H1 (cell line): ENCODE results near the gene BRAT1. TPM values are rescaled to one million over a fixed set of nuclear protein-coding genes. Genes with fewer than 3 reads are reported as not detected.

Source experiments
- CTCF ChIA-PET: fragments of 300-600 bp; sonication (Branson Sonifier 250); formaldehyde crosslinking; loops from one replicate; lab custom pipeline; 2021; ENCODE audit not compliant: partially characterized antibody; lab: Charles Lee
- POLR2A ChIA-PET: fragments of 300-600 bp; sonication (Branson Sonifier 250); formaldehyde crosslinking; loops from one replicate; lab custom pipeline; 2021; ENCODE audit warnings: inconsistent platforms; ENCODE audit not compliant: partially characterized antibody; lab: Charles Lee
- DNase-seq, 2 experiments: peaks; one replicate each; pipeline versions ENCODE4 v3.0.0 to v3.0.0-alpha.2; 2010 to 2022; ENCODE audit warnings: low spot score in 2 of 2, low read depth in 1 of 2, mixed read lengths in 1 of 2
- FAIRE-seq: peaks from 2 replicates; lab custom pipeline; 2011; peaks lifted over from hg19 to GRCh38; lab: Jason Lieb, UNC
- H2AFZ ChIP-seq: 2 replicates; pipeline ENCODE4 v1.8.1; 2012; ENCODE audit warnings: low read length, inconsistent platforms
- H2AK5ac ChIP-seq: 2 replicates; pipeline ENCODE4 v1.6.1; 2013; ENCODE audit warnings: low read depth, low read length
- H2BK120ac ChIP-seq: replicated peaks from 2 replicates; pipeline ENCODE3; 2013; ENCODE audit warnings: low read depth, low read length, inconsistent platforms
- H2BK12ac ChIP-seq: 2 replicates; pipeline ENCODE4 v1.6.1; 2013; ENCODE audit warnings: low read depth, low read length
- H2BK15ac ChIP-seq: 2 replicates; pipeline ENCODE4 v1.6.1; 2013; ENCODE audit warnings: low read length
- H2BK20ac ChIP-seq: 2 replicates; pipeline ENCODE4 v1.6.1; 2013; ENCODE audit warnings: low read length
- H2BK5ac ChIP-seq: 2 replicates; pipeline ENCODE4 v1.6.1; 2013; ENCODE audit warnings: low read depth, low read length
- H3K14ac ChIP-seq: 2 replicates; pipeline ENCODE4 v1.6.1; 2013; ENCODE audit warnings: inconsistent platforms; ENCODE audit not compliant: insufficient read length
- H3K18ac ChIP-seq: 2 replicates; pipeline ENCODE4 v1.6.1; 2013; ENCODE audit warnings: low read length; ENCODE audit errors: extremely low read depth
- H3K23ac ChIP-seq: 2 replicates; pipeline ENCODE4 v1.6.1; 2013; ENCODE audit warnings: inconsistent platforms; ENCODE audit not compliant: insufficient read length
- H3K23me2 ChIP-seq: 2 replicates; pipeline ENCODE4 v1.6.1; 2013; ENCODE audit warnings: low read depth, low read length
- H3K27ac ChIP-seq: 2 replicates; pipeline ENCODE4 v1.6.1; 2011; ENCODE audit warnings: low read depth, low read length, inconsistent platforms
- H3K27me3 ChIP-seq, 4 experiments: replicated peaks in 1 of 4; 1 replicate in 1 of 4; 2 replicates in 3 of 4; pipeline versions ENCODE4 v1.6.1 to v1.8.1; 2011 to 2013; ENCODE audit warnings: low read length in 3 of 4, mild to moderate bottlenecking in 3 of 4, inconsistent platforms in 2 of 4, mixed read lengths in 2 of 4, moderate library complexity in 1 of 4; ENCODE audit not compliant: control insufficient read depth in 3 of 4, insufficient read depth in 3 of 4; ENCODE audit errors: extremely low read depth in 1 of 4
- H3K36me3 ChIP-seq, 4 experiments: 2 replicates each; pipeline versions ENCODE4 v1.6.1 to v1.8.1; 2011 to 2013; ENCODE audit warnings: mild to moderate bottlenecking in 4 of 4, low read length in 3 of 4, moderate library complexity in 2 of 4, control low read depth in 1 of 4, inconsistent platforms in 1 of 4; ENCODE audit not compliant: insufficient read depth in 4 of 4, control insufficient read depth in 2 of 4
- H3K4ac ChIP-seq: replicated peaks from 2 replicates; pipeline ENCODE3; 2013; ENCODE audit warnings: low read length, low read depth, mixed read lengths, inconsistent platforms; ENCODE audit not compliant: insufficient read length
- H3K4me1 ChIP-seq, 4 experiments: replicated peaks in 1 of 4; 1 replicate in 1 of 4; 2 replicates in 3 of 4; pipeline versions ENCODE4 v1.6.1 to v1.8.1; 2011 to 2013; ENCODE audit warnings: low read length in 3 of 4, inconsistent platforms in 2 of 4, mixed read lengths in 1 of 4; ENCODE audit not compliant: insufficient read depth in 4 of 4, control insufficient read depth in 3 of 4
- H3K4me2 ChIP-seq, 2 experiments: 2 replicates each; pipeline versions ENCODE4 v1.6.1 to v1.8.1; 2011 to 2013; ENCODE audit warnings: low read depth in 2 of 2, low read length in 2 of 2, control low read depth in 1 of 2, inconsistent platforms in 1 of 2, mild to moderate bottlenecking in 1 of 2; ENCODE audit not compliant: insufficient read depth in 1 of 2
- H3K4me3 ChIP-seq, 4 experiments: fragments of 200-600, 300-600 bp in 1 of 4; sonication (generic), shearing (Covaris generic), sonication (Bioruptor Twin) in 1 of 4; 2 replicates each; pipeline versions ENCODE4 v1.5.1 to v1.8.1; 2011 to 2016; ENCODE audit warnings: low read length in 4 of 4, low read depth in 3 of 4, control low read depth in 2 of 4, inconsistent platforms in 2 of 4, mild to moderate bottlenecking in 2 of 4, mixed read lengths in 1 of 4, moderate library complexity in 1 of 4; ENCODE audit not compliant: insufficient read depth in 2 of 4; ENCODE audit errors: extremely low read depth in 1 of 4
- H3K56ac ChIP-seq: replicated peaks from 2 replicates; pipeline ENCODE3; 2013; ENCODE audit warnings: low read depth, mild to moderate bottlenecking, mixed read lengths, low read length, inconsistent platforms; ENCODE audit not compliant: insufficient read length
- H3K79me1 ChIP-seq: 2 replicates; pipeline ENCODE4 v1.6.1; 2013; ENCODE audit warnings: low read depth, low read length, control low read depth
- H3K79me2 ChIP-seq, 2 experiments: 2 replicates each; pipeline versions ENCODE4 v1.6.1 to v1.8.1; 2012 to 2013; ENCODE audit warnings: low read length in 2 of 2, mild to moderate bottlenecking in 2 of 2, inconsistent platforms in 1 of 2; ENCODE audit not compliant: insufficient read depth in 2 of 2, control insufficient read depth in 1 of 2
- H3K9ac ChIP-seq, 4 experiments: replicated peaks in 1 of 4; 1 replicate in 1 of 4; 2 replicates in 3 of 4; pipeline versions ENCODE4 v1.6.1 to v1.8.1; 2011 to 2013; ENCODE audit warnings: low read depth in 3 of 4, low read length in 3 of 4, control low read depth in 2 of 4, mild to moderate bottlenecking in 2 of 4, moderate library complexity in 2 of 4, inconsistent platforms in 1 of 4; ENCODE audit errors: extremely low read depth in 1 of 4
- H3K9me3 ChIP-seq, 2 experiments: 2 replicates each; pipeline versions ENCODE4 v1.6.1 to v1.8.1; 2012 to 2013; ENCODE audit warnings: mild to moderate bottlenecking in 2 of 2, moderate library complexity in 2 of 2, control low read depth in 1 of 2, inconsistent platforms in 1 of 2, low read depth in 1 of 2, low read length in 1 of 2, mixed read lengths in 1 of 2; ENCODE audit not compliant: insufficient read depth in 2 of 2
- H4K20me1 ChIP-seq, 2 experiments: replicated peaks in 1 of 2; 2 replicates each; pipeline versions ENCODE3 to v1.8.1; 2011 to 2013; ENCODE audit warnings: inconsistent platforms in 2 of 2, low read length in 2 of 2, mild to moderate bottlenecking in 1 of 2; ENCODE audit not compliant: insufficient read depth in 2 of 2, control insufficient read depth in 1 of 2
- H4K5ac ChIP-seq: 2 replicates; pipeline ENCODE4 v1.6.1; 2013; ENCODE audit warnings: low read length, low read depth, mixed read lengths, inconsistent platforms; ENCODE audit not compliant: insufficient read length
- H4K8ac ChIP-seq: 2 replicates; pipeline ENCODE4 v1.8.0; 2013; ENCODE audit warnings: mild to moderate bottlenecking, moderate library complexity, low read length, inconsistent platforms; ENCODE audit not compliant: insufficient read depth; ENCODE audit errors: extremely low read depth
- H4K91ac ChIP-seq: replicated peaks from 2 replicates; pipeline ENCODE3; 2013; ENCODE audit warnings: low read length, mixed read lengths, inconsistent platforms; ENCODE audit not compliant: insufficient read length
- NANOG ChIP-seq: IDR thresholded peaks from 2 replicates; pipeline ENCODE4 v1.6.1; 2011; ENCODE audit warnings: low read length, low read depth, mild to moderate bottlenecking, inconsistent platforms; ENCODE audit not compliant: insufficient read depth, poor library complexity, severe bottlenecking
- WGBS, 2 experiments: shearing (Covaris generic) in 1 of 2; methylation state at CpG; one replicate each; pipeline versions ENCODE4 v1.1.6 to v1.1.7; 2013 to 2015; ENCODE audit warnings: low lambda C conversion rate in 2 of 2, mixed read lengths in 2 of 2, inconsistent platforms in 1 of 2, low coverage in 1 of 2, missing lambda C conversion rate in 1 of 2; ENCODE audit not compliant: insufficient replicate concordance in 2 of 2, insufficient coverage in 1 of 2, insufficient read length in 1 of 2; ENCODE audit errors: extremely low coverage in 1 of 2, missing lambda C conversion rate in 1 of 2; 5-methylcytosine and 5-hydroxymethylcytosine counted together
- polyA plus RNA-seq, 7 experiments: library from polyadenylated mRNA; depleted of rRNA in 3 of 7; stranded (reverse) in 5 of 7; unstranded in 2 of 7; fragments of >200 nt in 5 of 7; fragments of 200-250 nt in 2 of 7; gene quantifications; 1 replicate in 5 of 7; 2 replicates in 1 of 7; 4 replicates in 1 of 7; pipeline versions ENCODE4 v1.2.1 to v1.2.3, GENCODE V29; 2011 to 2013; ENCODE audit warnings: missing spikeins in 2 of 7, mixed read lengths in 2 of 7
- total RNA-seq: library from RNA; stranded (reverse); fragmentation: NEBNext Ultra II Directional; extraction: Animal tissue kit (Norgen Biotek cat#: 25700); gene quantifications from 2 replicates; pipeline ENCODE4 v1.2.1, GENCODE V29; 2021
- TF ChIP-seq, protein P1 (sequence below): IDR thresholded peaks from 2 replicates; pipeline ENCODE4 v1.6.1; 2012; ENCODE audit warnings: inconsistent platforms

BRAT1 gene
- total and polyA plus RNA-seq, 2 of the 8 experiments (the other 6 are each of a cell fraction or from before 2014, with no cell fraction given), result 36.8 to 42.3 TPM

DNA sequence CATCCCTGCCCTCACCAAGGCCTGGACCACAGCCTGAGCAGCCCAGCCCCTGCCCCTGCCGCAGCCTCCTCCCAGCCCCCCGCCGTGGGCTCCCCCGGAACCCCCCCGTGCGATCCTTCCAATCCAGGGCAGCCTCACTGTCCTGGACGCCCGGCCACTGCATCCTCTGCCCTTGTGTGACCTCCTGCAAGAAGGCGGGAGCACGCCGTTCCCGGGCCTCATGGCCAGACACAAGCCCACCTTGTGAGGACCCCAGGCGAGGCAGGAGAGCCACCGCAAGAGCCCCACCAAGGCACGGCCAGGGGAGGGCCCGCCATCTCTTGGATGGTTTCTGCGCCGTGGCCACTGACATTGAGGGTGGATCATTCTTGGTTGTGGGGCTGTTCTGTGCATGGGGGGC, 43.6 kb downstream of the BRAT1 start:
- Histone ChIP-seq H3K23ac (no peak overlapping the region), H2BK12ac (no peak overlapping the region), H2BK120ac (no peak overlapping the region), H2BK20ac (no peak overlapping the region), H3K27ac (no peak overlapping the region), H3K4ac (no peak overlapping the region), H3K27me3 (no peaks in the 10 kb centered on the region; a peak in 1 of 7 replicates), H3K79me2 (no peaks in the 10 kb centered on the region), H3K9me3 (no peaks in the 10 kb centered on the region), H2BK15ac (no peak overlapping the region), H3K14ac (no peak overlapping the region), H2BK5ac (no peak overlapping the region), H3K18ac (no peak overlapping the region; the same call in 1 of the 2 replicates), H4K8ac (no peak overlapping the region), H4K5ac (no peak overlapping the region), H3K56ac (no peak overlapping the region), H3K79me1 (no peaks in the 10 kb centered on the region), H3K36me3 (no peaks in the 10 kb centered on the region), H3K4me2 (no peak overlapping the region), H2AK5ac (no peak overlapping the region), H3K4me1 (peaks cover 0 to 11% (median 3%) of the 10 kb centered on the region in 4 experiments; a peak in 4 of 7 replicates), H2AFZ (no peak overlapping the region), H4K91ac (peak overlapping the region; percentile 4), H3K4me3 (no peak overlapping the region), H3K23me2 (peaks cover 12% of the 10 kb centered on the region; the same call in 1 of the 2 replicates), H3K9ac (no peak overlapping the region), H4K20me1 (peaks cover 0 to 4% of the 10 kb centered on the region in 2 experiments)
- WGBS, 2 experiments, result 93% methylated on average over 10 of the region's 18 CpGs; no CpG with 5 or more reads in 1 of the 2 experiments
- TF ChIP-seq NANOG, result no peak
- TF ChIP-seq, protein P1, sequence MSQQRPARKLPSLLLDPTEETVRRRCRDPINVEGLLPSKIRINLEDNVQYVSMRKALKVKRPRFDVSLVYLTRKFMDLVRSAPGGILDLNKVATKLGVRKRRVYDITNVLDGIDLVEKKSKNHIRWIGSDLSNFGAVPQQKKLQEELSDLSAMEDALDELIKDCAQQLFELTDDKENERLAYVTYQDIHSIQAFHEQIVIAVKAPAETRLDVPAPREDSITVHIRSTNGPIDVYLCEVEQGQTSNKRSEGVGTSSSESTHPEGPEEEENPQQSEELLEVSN, result peak; percentile 62; the same call in 1 of the 2 replicates
- FAIRE-seq (no peak), DNase-seq (no peak)
- POLR2A ChIA-PET, result interaction anchor here (1.3 to 4.6 kb wide), 2 partner anchors 12 to 13 kb away, joined by 3 to 19 read pairs; no protein-coding TSS in a partner anchor
- CTCF ChIA-PET, result interaction anchor here (0.7 to 1.7 kb wide), 6 partner anchors 9 to 198 kb away, joined by 3 to 5 read pairs (median 4); no protein-coding TSS in a partner anchor
